Measurements from ENCODE around the gene ZNF70.
A peak's percentile ranks its signal among the peaks of the same experiment; 100 is the strongest.

ZNF70 gene

DNA sequence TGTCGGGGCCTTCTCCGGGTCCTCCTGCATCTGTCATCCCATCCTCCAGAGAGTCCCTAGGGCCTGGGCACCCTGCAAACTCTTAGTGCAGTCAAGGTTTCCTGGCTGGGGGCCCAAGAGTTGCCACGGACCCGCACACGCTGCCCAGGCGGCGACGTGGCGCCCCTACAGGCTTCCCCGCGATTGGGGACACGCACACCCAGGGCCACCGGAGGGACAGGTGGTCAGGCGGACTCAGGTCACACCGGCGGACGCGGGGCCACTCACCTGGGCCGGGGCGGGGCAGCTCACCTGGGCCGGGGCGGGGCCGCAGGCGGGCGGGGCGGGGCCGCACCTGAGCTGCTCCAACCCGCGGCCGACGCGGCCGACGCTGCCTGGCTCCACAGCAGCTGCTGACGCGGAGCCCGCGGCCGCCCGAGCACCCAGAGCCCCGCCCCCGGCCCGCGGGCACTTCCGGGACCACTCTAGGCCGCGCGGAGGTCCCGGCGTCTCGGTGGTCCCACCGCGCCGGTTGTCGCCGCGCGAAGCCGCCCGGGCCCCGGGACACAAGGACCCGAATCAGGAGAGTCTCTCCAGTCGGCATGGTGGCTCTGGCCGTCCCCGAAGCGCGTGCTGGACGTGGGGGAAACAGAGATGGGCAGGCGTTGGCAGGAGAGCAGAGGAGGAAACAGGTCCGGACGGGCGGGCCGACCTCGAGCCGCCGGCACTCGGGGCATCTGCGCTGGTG is at the start of gene ZNF70:
Gene ZNF70 (minus strand): TSS at position 399 of the 727 bp plus-strand sequence. CDS start 5,972 bp downstream, outside the sequence.
- DNase-seq = peak; percentile 71 to 86 (median 79)

DNA sequence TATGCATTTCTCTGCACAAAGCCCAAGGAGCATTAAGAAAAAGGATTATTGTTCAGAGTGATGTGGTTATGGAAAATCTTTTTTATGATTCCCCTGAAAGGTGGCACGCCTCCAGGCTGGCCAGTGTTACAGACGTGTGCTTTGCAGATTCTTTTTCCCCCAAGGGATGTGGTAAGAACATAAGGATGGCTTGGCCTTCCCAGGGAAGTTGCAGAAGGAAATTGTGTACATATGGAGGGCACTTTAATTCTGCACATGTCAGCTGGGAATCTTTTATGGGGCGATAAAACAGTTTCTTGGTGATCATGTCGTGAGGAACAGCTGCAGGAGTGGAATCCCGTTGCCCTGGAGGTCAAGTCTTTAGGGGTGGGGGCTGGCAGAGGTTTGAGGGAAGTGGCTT is 45.5 kb upstream of the ZNF70 start:
- no peak for DNase-seq

- DNase-seq = no peak
These were observed 42.4 kb upstream of the ZNF70 start for GRCh38 chr22:23793326-23793725.

- DNase-seq = no peak
These were observed 41.1 kb upstream of the ZNF70 start for GRCh38 chr22:23791738-23792645.

DNA sequence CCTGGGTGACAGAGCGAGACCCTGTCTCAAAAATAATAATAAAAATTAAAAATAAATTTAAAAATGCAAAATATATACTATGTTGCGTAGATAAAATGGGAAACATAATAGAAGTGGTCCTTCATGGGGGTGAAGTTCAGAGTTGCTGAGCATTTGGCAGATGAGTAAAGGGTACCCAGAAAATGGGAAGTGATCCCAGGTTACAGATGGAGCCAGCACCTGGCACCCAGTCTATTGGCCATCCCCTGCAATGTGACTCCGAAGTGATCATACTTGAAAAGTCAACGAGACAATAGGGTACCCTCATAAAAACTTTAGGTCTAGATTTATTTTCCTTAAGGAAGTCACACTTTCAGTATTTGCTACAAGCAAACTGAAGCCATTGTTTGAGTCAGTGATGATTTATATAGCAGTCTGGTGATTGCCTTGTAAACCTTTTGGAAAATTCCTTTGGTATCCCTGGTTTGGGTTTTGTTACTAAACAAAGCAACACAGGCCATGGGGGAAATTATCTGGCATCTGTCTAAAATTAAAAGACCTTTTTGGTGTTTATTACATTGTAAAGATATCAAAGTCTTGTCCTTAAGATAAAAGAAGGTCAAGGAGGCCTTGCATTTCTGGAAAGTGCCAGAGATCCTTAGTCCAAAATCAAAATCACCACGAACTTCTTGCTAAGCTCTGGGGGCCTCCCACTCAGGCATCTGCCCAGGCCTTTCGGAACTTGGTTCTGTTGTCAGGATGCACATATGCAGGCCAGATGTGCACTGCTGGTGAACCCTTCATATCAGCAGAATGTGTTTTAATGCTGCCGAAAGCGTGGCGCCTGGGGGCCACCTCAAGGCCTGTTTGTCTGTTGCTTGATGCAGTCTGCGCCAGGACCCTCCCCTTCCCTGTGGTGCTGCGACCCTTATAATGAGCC is 40.2 kb upstream of the ZNF70 start:
- no peak for DNase-seq

DNA sequence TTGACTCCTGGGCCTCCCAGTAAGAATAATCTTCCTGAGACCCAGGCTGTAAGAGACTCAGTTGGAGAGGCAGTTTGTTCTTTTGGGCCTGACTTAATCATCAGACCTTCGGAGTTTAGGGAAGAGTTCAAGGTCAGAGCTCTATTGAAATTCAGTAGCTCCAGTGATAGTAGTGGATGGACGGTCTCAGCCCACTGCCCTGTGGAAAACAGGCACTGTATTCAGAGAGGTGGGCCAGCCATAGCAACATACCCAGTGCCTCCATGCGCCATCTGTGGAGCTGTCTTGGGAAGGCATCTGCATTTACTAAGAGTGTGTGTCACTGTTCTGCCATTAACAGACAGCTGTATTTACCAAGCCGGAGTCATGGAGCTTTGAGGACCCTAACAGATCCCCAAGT is 38.7 kb upstream of the ZNF70 start:
- no peak for DNase-seq

GRCh38 chr22:23789121-23789520 is 38.2 kb upstream of the ZNF70 start:
- DNase-seq = no peak

DNA sequence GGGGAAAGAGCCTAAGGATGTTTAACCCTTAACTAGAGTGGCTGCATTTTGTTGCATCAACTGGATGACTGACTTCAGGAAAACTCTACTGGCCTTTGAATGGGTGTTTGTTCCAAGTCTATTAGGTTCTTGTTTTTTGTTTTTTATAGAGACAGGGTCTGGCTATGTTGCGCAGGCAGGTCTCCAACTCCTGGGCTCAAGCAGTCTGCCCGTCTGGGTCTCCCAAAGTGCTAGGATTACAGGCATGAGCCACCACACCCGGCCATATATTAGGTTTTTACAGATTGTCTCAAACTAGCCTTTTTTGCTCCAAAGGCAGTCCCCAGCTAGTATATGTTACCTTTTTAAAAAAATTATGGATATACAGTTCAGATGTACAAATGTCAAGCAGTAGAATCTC is 37.0 kb upstream of the ZNF70 start:
- DNase-seq = no peak

DNA sequence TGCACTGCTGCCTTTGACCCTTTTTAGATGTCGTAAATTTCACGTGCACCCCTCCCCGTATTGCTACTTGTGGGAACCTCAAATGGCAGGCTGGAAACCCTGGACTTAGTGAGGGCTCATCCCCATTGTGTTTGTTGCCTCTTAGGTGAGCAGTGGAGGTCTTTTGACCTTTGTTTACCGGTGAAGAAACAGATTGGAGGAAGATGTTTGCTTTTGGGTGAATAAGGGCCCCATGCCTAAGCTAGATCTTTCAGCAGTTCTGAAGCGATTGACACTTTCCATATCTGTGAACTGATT is 36.6 kb upstream of the ZNF70 start:
- no peak for DNase-seq

GRCh38 chr22:23786752-23787599 is 36.1 kb upstream of the ZNF70 start, which contains the start of gene SMARCB1:
TSS of gene SMARCB1 (plus strand) at chr22:23786966. CDS start at chr22:23787170, 204 bp downstream.
- DNase-seq = peak; percentile 76 to 93 (median 87)

DNA sequence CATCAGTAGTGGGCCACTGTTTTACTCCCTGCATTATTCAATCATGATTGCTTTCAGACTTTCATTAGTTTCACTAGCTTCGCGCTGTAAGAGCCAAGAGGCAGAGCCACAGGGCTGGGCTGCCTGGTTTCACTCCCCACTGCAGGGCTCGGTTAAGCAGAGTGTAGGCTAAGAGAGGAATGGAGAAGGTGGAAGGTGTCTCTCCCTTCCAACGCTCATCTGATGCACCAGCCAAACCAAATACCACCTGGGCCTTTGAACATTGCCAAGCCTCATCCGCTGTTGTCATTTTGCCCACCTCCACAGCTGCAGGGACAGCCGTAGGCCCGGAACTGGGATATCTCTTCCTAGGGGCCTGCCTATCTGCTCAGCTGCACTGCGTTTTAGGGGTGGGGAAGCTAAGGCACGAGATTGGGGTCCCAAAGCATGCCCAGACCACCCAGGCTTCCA is 35.4 kb upstream of the ZNF70 start:
- DNase-seq = peak in 4 of 6 experiments; percentile 4 to 67 (median 32)

GRCh38 chr22:23784215-23784732 is 33.4 kb upstream of the ZNF70 start:
- DNase-seq = no peak

GRCh38 chr22:23783265-23784150 is 32.6 kb upstream of the ZNF70 start:
- DNase-seq = no peak

DNA sequence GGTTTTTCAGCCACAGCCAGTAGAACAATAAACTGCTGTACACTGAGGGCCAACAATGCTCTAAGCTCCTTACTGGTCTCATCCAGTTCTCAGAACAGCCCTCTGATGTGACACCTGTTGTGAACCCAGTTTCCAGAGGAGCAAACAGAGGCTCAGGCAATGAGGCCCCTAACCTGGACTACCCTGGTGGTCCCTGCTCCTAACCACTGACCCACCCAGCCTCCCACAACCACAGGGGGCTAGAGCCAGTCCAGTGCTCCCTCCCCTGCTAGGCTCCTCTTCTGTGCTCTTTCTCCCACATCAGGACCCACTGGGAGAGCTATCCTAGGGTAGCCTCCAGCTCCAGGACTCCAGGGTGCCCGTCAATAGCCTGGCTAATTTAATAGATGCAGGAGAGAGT is 31.8 kb upstream of the ZNF70 start:
- DNase-seq = no peak

GRCh38 chr22:23782252-23782651 is 31.3 kb upstream of the ZNF70 start:
- DNase-seq = no peak

DNA sequence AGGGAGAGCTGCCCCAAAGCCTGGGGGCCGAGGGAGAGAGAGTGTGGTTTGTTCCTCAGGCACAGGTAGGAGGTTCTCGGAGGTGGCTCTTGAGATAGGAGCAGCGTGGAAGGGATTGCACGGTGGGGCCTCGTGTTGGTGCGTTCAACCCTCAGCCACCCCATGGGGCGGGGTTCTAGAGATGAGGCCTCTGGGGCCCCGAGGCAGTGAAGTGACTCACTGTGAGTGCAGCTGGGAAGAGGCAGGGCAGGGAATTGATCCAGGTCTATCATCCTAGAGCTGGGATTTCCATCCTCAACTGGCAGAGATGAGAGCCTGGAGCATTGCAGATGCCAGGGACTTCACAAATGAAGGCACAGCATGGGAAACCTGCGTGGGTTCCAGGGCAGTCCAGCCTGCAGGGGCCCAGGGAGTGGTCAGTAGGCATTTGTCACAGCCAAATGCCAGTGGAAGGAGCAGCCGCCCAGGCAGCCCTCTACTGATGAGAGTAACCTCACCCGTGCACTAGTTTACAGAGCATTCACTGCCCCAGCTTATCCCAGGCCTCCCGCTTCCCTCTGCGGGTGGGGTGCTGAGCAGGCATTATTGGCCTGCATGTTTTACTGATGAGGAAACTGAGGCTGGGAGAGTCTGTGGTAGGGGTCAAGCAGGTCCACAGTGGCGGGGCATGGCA is 30.7 kb upstream of the ZNF70 start:
- DNase-seq = no peak

DNA sequence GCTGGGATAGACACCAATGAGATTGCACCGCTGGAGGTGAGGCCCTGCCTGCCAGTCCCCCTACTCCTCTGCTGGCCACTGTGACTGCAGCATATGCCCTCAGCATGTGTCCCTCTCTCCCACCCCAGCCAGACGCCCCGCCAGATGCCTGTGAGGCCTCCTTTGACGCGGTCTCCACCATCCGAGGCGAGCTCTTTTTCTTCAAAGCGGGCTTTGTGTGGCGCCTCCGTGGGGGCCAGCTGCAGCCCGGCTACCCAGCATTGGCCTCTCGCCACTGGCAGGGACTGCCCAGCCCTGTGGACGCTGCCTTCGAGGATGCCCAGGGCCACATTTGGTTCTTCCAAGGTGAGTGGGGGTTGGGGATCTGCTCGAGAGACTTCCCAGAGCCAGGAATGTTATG is 30.2 kb upstream of the ZNF70 start:
- no peak for DNase-seq

GRCh38 chr22:23780146-23780748 is 29.3 kb upstream of the ZNF70 start:
- DNase-seq = no peak

- no peak for DNase-seq
These were observed 28.8 kb upstream of the ZNF70 start for GRCh38 chr22:23779731-23780130.

- no peak for DNase-seq
These were observed 28.2 kb upstream of the ZNF70 start for GRCh38 chr22:23779083-23779482.
